Prostate gland (tissue), 2 donors: ENCODE data around the gene PLP2.

ENCODE experiments used
- CTCF ChIP-seq, 4 experiments: fragments of 200-600 bp in 2 of 4; fragments of 450-650 bp in 2 of 4; sonication (generic) in 2 of 4; IDR thresholded peaks; 1 replicate in 3 of 4; 2 replicates in 1 of 4; pipeline ENCODE4 v1.5.1; 2016 to 2019; ENCODE audit warnings: antibody characterized with exemption in 4 of 4, mild to moderate bottlenecking in 2 of 4, moderate library complexity in 2 of 4
- POLR2A ChIP-seq: fragments of 450-650 bp; IDR thresholded peaks from one replicate; pipeline ENCODE4 v1.6.1; 2016; ENCODE audit warnings: antibody characterized with exemption, mild to moderate bottlenecking

- TF ChIP-seq CTCF (IDR thresholded peaks at IDR 0.05) = no peak
- TF ChIP-seq POLR2A = no peak
These were observed 7.7 kb downstream of the PLP2 start for GRCh38 chrX:49179358-49179757.
